Cardiac septum (tissue), 1 donor: ENCODE results near the gene CLDN18. TPM values are rescaled to one million over a fixed set of nuclear protein-coding genes. Genes with fewer than 3 reads are reported as not detected.
A peak's percentile ranks its signal among the peaks of the same experiment; 100 is the strongest.

Source experiments
- DNase-seq: peaks from one replicate; pipeline ENCODE4 v3.0.0-alpha.2; 2020; ENCODE audit warnings: low spot score
- intact Hi-C: fragments of 100-400 bp; cut with DNase I; formaldehyde crosslinking; loops from one replicate; pipeline ENCODE4 v1.14.0; 2022
- long read RNA-seq: library from polyadenylated mRNA; unstranded; transcript quantifications from one replicate; pipeline ENCODE4 v2.0.0, GENCODE V29; 2021
- total RNA-seq: library from RNA; stranded (reverse); fragmentation: NEBNext Ultra II Directional; extraction: Animal tissue kit (Norgen Biotek cat#: 25700); gene quantifications from one replicate; pipeline ENCODE4 v1.2.1, GENCODE V29; 2021
- donor health status: DM: no; HTN: no; CAD: no.

The CLDN18 gene
- not detected for total RNA-seq
- long read RNA-seq: 0 reads

- intact Hi-C loops: no loop called here
- DNase-seq: no peak
Measured at GRCh38 chr3:138009476-138010272, at the start of gene CLDN18. CLDN18 (plus strand) TSS chr3:138010165; CDS start chr3:138010226, 61 bp downstream.

GRCh38 chr3:137962251-137962650 lies 47.7 kb upstream of the CLDN18 start:
- no peak for DNase-seq
- intact Hi-C loops: no loop called here

- DNase-seq: no peak
- intact Hi-C loops: no loop called here
Measured at GRCh38 chr3:137963463-137963862, 46.5 kb upstream of the CLDN18 start.

- DNase-seq: peak; percentile 84
- intact Hi-C loops: loop anchor here (10.0 kb wide), 2 partner anchors 84 to 936 kb away; no protein-coding TSS in a partner anchor
Measured at GRCh38 chr3:137970914-137971831, 38.8 kb upstream of the CLDN18 start.

- intact Hi-C loops: loop anchor here (10.0 kb wide), 2 partner anchors 82 to 938 kb away; no protein-coding TSS in a partner anchor
Measured at GRCh38 chr3:137972396-137972795, 37.6 kb upstream of the CLDN18 start.

GRCh38 chr3:137978328-137978727 lies 31.6 kb upstream of the CLDN18 start:
- intact Hi-C loops: loop anchor here (10.0 kb wide), 2 partner anchors 76 to 944 kb away; no protein-coding TSS in a partner anchor
- no peak for DNase-seq

More at GRCh38 chr3:137972396-137972795, 37.6 kb upstream of the CLDN18 start:
- DNase-seq: no peak

GRCh38 chr3:137987723-137988122 lies 22.2 kb upstream of the CLDN18 start:
- intact Hi-C loops: no loop called here
- DNase-seq: no peak

- no peak for DNase-seq
Measured at GRCh38 chr3:137988152-137988551, 21.8 kb upstream of the CLDN18 start.

GRCh38 chr3:137988982-137989381 lies 21.0 kb upstream of the CLDN18 start:
- no peak for DNase-seq
- intact Hi-C loops: no loop called here

More at GRCh38 chr3:137988152-137988551, 21.8 kb upstream of the CLDN18 start:
- intact Hi-C loops: no loop called here

GRCh38 chr3:137990427-137990826 lies 19.5 kb upstream of the CLDN18 start:
- intact Hi-C loops: no loop called here
- DNase-seq: no peak

- intact Hi-C loops: no loop called here
- DNase-seq: no peak
Measured at GRCh38 chr3:137992592-137992991, 17.4 kb upstream of the CLDN18 start.

GRCh38 chr3:137998121-137999042 lies 11.6 kb upstream of the CLDN18 start:
- intact Hi-C loops: no loop called here
- DNase-seq: no peak

GRCh38 chr3:138003069-138003468 lies 6.9 kb upstream of the CLDN18 start:
- no peak for DNase-seq
- intact Hi-C loops: no loop called here

- DNase-seq: no peak
- intact Hi-C loops: no loop called here
Measured at GRCh38 chr3:138005627-138006026, 4.3 kb upstream of the CLDN18 start.

- no peak for DNase-seq
- intact Hi-C loops: no loop called here
Measured at GRCh38 chr3:138007898-138008297, 2.1 kb upstream of the CLDN18 start.

GRCh38 chr3:138010273-138010590 lies 267 bp downstream of the CLDN18 start:
- intact Hi-C loops: no loop called here

GRCh38 chr3:138011722-138012121 lies 1.8 kb downstream of the CLDN18 start:
- DNase-seq: no peak
- intact Hi-C loops: no loop called here

More at GRCh38 chr3:138010273-138010590, 267 bp downstream of the CLDN18 start:
- no peak for DNase-seq

GRCh38 chr3:138012526-138012925 lies 2.6 kb downstream of the CLDN18 start:
- DNase-seq: no peak
- intact Hi-C loops: no loop called here

GRCh38 chr3:138016065-138016464 lies 6.1 kb downstream of the CLDN18 start:
- intact Hi-C loops: no loop called here
- no peak for DNase-seq
